Activated CD8-positive, alpha-beta memory T cell treated with anti-CD3 and anti-CD28 coated beads, Interleukin-2, amount 10 ng/mL, durations not matched to agents 7 days and 5 days (primary cell): ENCODE measurements around the gene SLC6A12. TPM values are rescaled to one million over a fixed set of nuclear protein-coding genes. Genes with fewer than 3 reads are reported as not detected.

Experiments used
- ATAC-seq: fragments of 150-1000 bp; cut with Tn5 transposase; one replicate; pipeline ENCODE4 v1.10.0; 2021; ENCODE audit warnings: moderate library complexity
- CTCF ChIA-PET: fragments of 350-600 bp; sonication (Branson Sonifier 250); formaldehyde crosslinking; loops from one replicate; lab custom pipeline; 2021; ENCODE audit warnings: antibody characterized with exemption; lab: Charles Lee
- DNase-seq: peaks from one replicate; pipeline ENCODE4 v3.0.0-alpha.2; 2020
- H3K27ac Mint-ChIP-seq: one replicate; pipeline ENCODE4 v1.8.0; 2021; ENCODE audit warnings: mild to moderate bottlenecking, mixed read lengths
- H3K27me3 Mint-ChIP-seq: one replicate; pipeline ENCODE4 v1.8.0; 2021; ENCODE audit warnings: mixed read lengths
- H3K36me3 Mint-ChIP-seq: one replicate; pipeline ENCODE4 v1.8.0; 2021; ENCODE audit warnings: mild to moderate bottlenecking, mixed read lengths
- H3K4me1 Mint-ChIP-seq: one replicate; pipeline ENCODE4 v1.8.0; 2021; ENCODE audit warnings: mixed read lengths
- H3K4me3 Mint-ChIP-seq: one replicate; pipeline ENCODE4 v1.8.0; 2021; ENCODE audit warnings: mild to moderate bottlenecking, moderate library complexity, mixed read lengths
- H3K9me3 Mint-ChIP-seq: one replicate; pipeline ENCODE4 v1.8.0; 2022; ENCODE audit warnings: low read depth, mixed read lengths
- total RNA-seq, 2 experiments: library from RNA; stranded (reverse); gene quantifications; one replicate each; pipeline ENCODE4 v1.2.3, GENCODE V29; 2021

SLC6A12 gene
- total RNA-seq, 2 experiments from 2014 or later = 0.33 TPM; not detected in 1

DNA sequence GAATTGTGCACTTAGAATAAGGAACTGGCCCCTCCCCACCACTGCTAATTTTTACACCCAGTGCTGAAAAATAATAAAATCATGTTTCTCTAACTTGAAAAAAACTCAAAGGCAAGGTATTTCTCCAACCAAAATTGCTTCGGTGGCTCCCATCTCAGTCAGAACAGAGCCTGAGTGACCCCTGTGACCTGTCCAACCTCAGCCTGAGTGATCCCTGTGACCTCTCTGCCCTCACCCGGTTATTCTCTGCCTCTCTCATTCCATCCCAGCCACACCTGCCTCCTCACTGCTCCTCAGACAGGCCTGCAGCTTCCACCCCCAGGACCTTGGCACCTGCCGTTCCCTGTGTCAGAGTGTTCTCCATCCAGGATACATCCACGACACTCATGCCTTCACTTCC, 5.1 kb downstream of the SLC6A12 start:
- no peak overlapping the region for H3K4me3 Mint-ChIP-seq
- H3K27me3 Mint-ChIP-seq = peaks cover 52% of the 10 kb centered on the region
- CTCF ChIA-PET = no interaction called here
- ATAC-seq (no peak), DNase-seq (no peak)
- no peak overlapping the region for H3K27ac Mint-ChIP-seq
- no peaks in the 10 kb centered on the region for H3K4me1 Mint-ChIP-seq
- no peaks in the 10 kb centered on the region for H3K9me3 Mint-ChIP-seq
- H3K36me3 Mint-ChIP-seq = no peaks in the 10 kb centered on the region

DNA sequence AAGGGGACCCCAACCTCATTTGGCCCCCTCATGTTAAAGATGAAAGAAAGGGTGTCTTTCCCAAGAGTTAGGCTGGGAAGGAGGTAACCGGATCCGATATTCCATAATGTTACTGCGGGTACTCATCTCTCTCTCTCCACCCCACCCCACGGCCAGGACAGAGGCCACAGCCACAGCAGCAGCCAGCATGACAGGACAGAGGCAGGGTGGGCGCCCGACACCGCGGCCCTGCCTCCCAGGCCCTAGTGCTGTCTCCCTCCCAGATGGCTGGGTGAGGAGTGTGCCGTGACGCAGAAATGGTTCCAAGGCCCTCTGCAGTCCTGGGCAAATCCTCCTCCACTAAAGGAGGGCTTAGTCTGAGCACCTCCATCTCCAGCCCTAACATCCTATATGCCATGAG, 6.2 kb downstream of the SLC6A12 start:
- H3K4me3 Mint-ChIP-seq = no peak overlapping the region
- DNase-seq = no peak
- no peak for ATAC-seq
- no peaks in the 10 kb centered on the region for H3K4me1 Mint-ChIP-seq
- H3K36me3 Mint-ChIP-seq = no peaks in the 10 kb centered on the region
- peaks cover 50% of the 10 kb centered on the region for H3K27me3 Mint-ChIP-seq
- CTCF ChIA-PET = no interaction called here
- no peaks in the 10 kb centered on the region for H3K9me3 Mint-ChIP-seq
- no peak overlapping the region for H3K27ac Mint-ChIP-seq

DNA sequence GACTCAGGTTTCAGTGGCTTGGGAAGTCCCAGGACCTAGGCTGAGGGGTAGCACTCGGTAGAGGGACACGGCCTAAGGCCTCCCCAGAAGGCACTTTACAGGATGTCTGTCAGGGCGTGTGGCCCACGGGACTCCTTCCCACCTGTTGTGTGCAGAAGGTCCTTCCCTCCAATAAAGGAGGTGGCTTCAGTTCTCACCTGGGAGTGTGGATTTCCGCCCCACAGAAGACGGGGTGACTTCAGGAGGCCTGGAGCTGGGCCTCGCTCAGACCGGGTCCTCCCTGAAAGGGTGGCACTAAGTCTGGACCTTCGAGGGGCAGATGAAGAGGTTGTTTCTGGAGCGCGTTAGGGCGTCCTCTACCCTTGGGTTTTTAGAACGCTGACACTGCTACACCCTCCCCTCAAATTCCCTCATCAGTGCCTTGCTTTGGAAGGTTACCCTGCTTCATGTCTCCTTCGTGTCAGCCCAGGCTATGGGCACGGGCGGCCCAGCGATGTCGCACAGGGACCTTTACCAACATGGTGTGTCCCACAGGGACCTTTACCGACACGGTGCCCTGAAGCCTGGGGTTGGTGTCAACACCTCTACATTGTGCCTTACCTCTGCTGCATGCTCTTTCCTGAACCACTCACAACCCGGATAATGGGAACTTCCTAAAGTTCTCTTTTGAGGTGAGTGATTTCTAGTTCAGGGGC, 7.1 kb downstream of the SLC6A12 start:
- CTCF ChIA-PET = no interaction called here
- no peak overlapping the region for H3K27ac Mint-ChIP-seq
- H3K4me1 Mint-ChIP-seq = no peaks in the 10 kb centered on the region
- no peaks in the 10 kb centered on the region for H3K36me3 Mint-ChIP-seq
- H3K9me3 Mint-ChIP-seq = no peaks in the 10 kb centered on the region
- H3K4me3 Mint-ChIP-seq = no peak overlapping the region
- ATAC-seq = no peak
- peaks cover 51% of the 10 kb centered on the region for H3K27me3 Mint-ChIP-seq
- DNase-seq = no peak

GRCh38 chr12:205026-205425, 8.9 kb downstream of the SLC6A12 start:
- Mint-ChIP-seq H3K4me3 (no peak overlapping the region), H3K27me3 (peaks cover 50% of the 10 kb centered on the region), H3K4me1 (no peaks in the 10 kb centered on the region), H3K36me3 (no peaks in the 10 kb centered on the region), H3K9me3 (no peaks in the 10 kb centered on the region), H3K27ac (no peak overlapping the region)
- no peak for DNase-seq
- ATAC-seq = no peak
- CTCF ChIA-PET = no interaction called here

DNA sequence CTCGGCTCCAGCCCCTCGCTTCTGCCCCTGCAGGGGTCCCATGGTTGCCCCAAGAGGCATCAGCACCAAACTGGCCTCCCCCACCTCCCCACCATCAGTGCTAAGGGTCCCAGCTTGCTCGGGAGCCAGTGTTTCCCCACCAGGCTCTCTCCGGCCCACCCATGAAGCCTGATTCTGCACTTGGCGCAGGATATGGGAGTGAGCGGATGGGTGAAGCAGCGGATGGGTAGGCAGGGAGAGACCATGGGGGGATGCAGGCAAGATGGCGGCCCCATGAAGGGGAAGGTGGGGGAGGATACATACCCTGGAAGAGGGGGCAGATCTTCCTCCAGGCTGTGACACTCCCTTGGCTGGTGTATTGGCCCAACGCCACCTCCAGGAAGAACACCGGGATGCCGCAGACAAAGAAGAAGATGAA, 9.7 kb downstream of the SLC6A12 start:
- no peaks in the 10 kb centered on the region for H3K9me3 Mint-ChIP-seq
- DNase-seq = no peak
- H3K4me3 Mint-ChIP-seq = no peak overlapping the region
- no peak overlapping the region for H3K27ac Mint-ChIP-seq
- CTCF ChIA-PET = no interaction called here
- peaks cover 52% of the 10 kb centered on the region for H3K27me3 Mint-ChIP-seq
- ATAC-seq = no peak
- H3K36me3 Mint-ChIP-seq = no peaks in the 10 kb centered on the region
- no peaks in the 10 kb centered on the region for H3K4me1 Mint-ChIP-seq

DNA sequence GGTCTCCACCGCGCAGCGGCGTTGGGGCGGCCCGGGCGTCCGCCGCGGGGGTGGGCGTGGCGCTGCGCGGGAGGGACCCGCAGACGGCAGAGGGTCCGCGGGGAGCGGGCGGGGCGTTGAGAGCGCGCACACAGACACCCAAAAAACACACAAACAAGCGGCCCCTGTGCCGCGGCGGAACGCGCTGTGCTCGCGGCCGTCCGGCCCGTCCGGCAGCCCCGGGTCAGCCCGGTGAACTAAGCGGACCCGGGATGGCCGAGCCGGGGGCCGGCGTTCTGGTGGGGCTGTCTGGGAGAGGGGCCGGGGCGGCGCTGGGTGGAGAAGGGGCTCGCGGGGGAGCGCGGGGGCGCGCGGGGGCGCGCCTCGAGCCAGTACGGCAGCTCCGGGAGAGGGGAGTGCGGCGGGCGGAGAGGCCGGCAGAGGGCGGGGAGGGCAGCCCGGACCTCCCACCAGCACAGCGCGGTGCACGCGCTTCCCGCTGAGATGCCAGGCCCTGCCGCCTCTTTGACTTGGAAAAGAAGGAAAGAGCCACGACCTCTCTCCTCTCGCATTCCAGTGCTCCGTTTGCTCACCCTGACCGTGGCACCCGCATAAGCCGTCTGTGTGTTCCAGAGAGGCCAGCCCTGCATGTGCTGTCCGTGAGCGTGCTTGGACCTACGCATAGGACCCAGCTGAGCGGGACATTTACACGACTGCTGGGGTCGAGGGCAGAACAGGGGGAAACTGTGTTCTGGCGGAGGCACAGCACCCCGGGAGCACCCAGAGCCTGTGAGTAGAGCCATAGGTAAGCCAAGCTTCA, 10.3 kb downstream of the SLC6A12 start:
- CTCF ChIA-PET = no interaction called here
- no peak overlapping the region for H3K4me3 Mint-ChIP-seq
- peaks cover 51% of the 10 kb centered on the region for H3K27me3 Mint-ChIP-seq
- no peaks in the 10 kb centered on the region for H3K4me1 Mint-ChIP-seq
- ATAC-seq (no peak), DNase-seq (no peak)
- H3K9me3 Mint-ChIP-seq = no peaks in the 10 kb centered on the region
- no peaks in the 10 kb centered on the region for H3K36me3 Mint-ChIP-seq
- no peak overlapping the region for H3K27ac Mint-ChIP-seq

- Mint-ChIP-seq H3K4me1 (no peaks in the 10 kb centered on the region), H3K4me3 (no peak overlapping the region), H3K27me3 (peaks cover 49% of the 10 kb centered on the region), H3K36me3 (no peaks in the 10 kb centered on the region), H3K27ac (no peak overlapping the region), H3K9me3 (no peaks in the 10 kb centered on the region)
- ATAC-seq (no peak), DNase-seq (no peak)
- CTCF ChIA-PET = no interaction called here
These were observed 10.9 kb downstream of the SLC6A12 start for GRCh38 chr12:203074-203461.

GRCh38 chr12:202081-202731, 11.8 kb downstream of the SLC6A12 start:
- DNase-seq (no peak), ATAC-seq (no peak)
- peaks cover 50% of the 10 kb centered on the region for H3K27me3 Mint-ChIP-seq
- H3K4me1 Mint-ChIP-seq = no peaks in the 10 kb centered on the region
- no peak overlapping the region for H3K4me3 Mint-ChIP-seq
- CTCF ChIA-PET = no interaction called here
- no peak overlapping the region for H3K27ac Mint-ChIP-seq
- H3K36me3 Mint-ChIP-seq = no peaks in the 10 kb centered on the region
- H3K9me3 Mint-ChIP-seq = no peaks in the 10 kb centered on the region

- Mint-ChIP-seq H3K27me3 (peaks cover 50% of the 10 kb centered on the region), H3K27ac (no peak overlapping the region), H3K4me1 (no peaks in the 10 kb centered on the region), H3K9me3 (no peaks in the 10 kb centered on the region), H3K36me3 (no peaks in the 10 kb centered on the region), H3K4me3 (no peak overlapping the region)
- CTCF ChIA-PET = no interaction called here
- no peak for ATAC-seq
- no peak for DNase-seq
These were observed 12.6 kb downstream of the SLC6A12 start for GRCh38 chr12:201361-201760.

- Mint-ChIP-seq H3K4me3 (no peak overlapping the region), H3K27ac (no peak overlapping the region), H3K36me3 (no peaks in the 10 kb centered on the region), H3K4me1 (no peaks in the 10 kb centered on the region), H3K27me3 (peaks cover 29% of the 10 kb centered on the region), H3K9me3 (no peaks in the 10 kb centered on the region)
- DNase-seq (no peak), ATAC-seq (no peak)
- CTCF ChIA-PET = no interaction called here
These were observed 15.3 kb downstream of the SLC6A12 start for GRCh38 chr12:198705-199104.

GRCh38 chr12:197911-198695, 15.9 kb downstream of the SLC6A12 start:
- Mint-ChIP-seq H3K36me3 (no peaks in the 10 kb centered on the region), H3K4me3 (no peak overlapping the region), H3K27me3 (peaks cover 28% of the 10 kb centered on the region), H3K27ac (no peak overlapping the region), H3K4me1 (no peaks in the 10 kb centered on the region), H3K9me3 (no peaks in the 10 kb centered on the region)
- ATAC-seq (no peak), DNase-seq (no peak)
- CTCF ChIA-PET = no interaction called here

DNA sequence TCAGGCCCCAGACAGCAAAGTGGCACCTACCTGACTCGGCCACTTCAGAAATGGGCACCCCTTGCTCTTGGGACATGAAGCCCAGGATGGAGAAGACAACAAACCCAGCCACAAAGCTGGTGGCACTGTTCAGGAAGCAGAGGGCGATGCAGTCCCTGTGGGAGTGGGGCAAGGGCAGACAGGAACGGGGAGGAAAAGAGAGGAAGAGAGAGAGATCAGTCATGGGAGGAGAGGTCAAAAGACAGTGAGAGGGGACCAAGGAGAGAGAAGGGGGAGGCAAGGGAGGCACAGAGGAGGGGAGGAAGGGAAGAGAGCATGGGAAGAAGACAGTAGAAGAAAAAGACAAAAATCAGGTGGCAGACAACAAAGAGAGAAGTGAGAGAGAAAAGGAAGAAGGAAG, 16.6 kb downstream of the SLC6A12 start:
- ATAC-seq (no peak), DNase-seq (no peak)
- Mint-ChIP-seq H3K36me3 (no peaks in the 10 kb centered on the region), H3K27ac (no peak overlapping the region), H3K27me3 (peaks cover 21% of the 10 kb centered on the region), H3K9me3 (no peaks in the 10 kb centered on the region), H3K4me3 (no peak overlapping the region), H3K4me1 (no peaks in the 10 kb centered on the region)
- CTCF ChIA-PET = no interaction called here

DNA sequence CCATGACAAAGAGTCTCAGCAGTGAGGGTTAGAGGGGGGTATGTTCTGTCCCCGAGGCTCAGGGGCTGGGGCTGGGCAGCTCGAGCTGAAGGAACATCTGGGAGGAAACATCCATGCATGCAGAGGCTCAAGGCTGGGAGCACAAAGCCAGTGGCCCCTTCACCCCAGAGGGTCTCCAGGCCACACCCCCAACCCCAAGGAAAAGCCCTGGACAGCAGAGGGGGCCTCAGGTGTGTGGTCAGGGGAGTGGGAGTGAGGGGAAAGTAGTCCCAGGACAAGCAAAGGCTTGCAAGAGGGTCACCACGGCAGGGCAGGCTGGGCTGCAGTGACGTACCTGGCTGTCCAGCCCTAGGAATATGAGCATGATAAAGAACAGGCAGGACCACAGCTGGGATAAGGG, 17.5 kb downstream of the SLC6A12 start:
- Mint-ChIP-seq H3K27me3 (peaks cover 13% of the 10 kb centered on the region), H3K36me3 (no peaks in the 10 kb centered on the region), H3K27ac (no peak overlapping the region), H3K9me3 (no peaks in the 10 kb centered on the region), H3K4me3 (no peak overlapping the region), H3K4me1 (no peaks in the 10 kb centered on the region)
- no peak for DNase-seq
- CTCF ChIA-PET = no interaction called here
- no peak for ATAC-seq
